C4-2B (cell line): Measurements from ENCODE around the gene POMP.

Experiments used
- ZFX ChIP-seq: fragments of 450-650 bp; IDR thresholded peaks from 2 replicates; pipeline ENCODE4 v1.6.1; 2017
- TF ChIP-seq, protein P1 (sequence below): fragments of 450-650 bp; conservative IDR thresholded peaks from 2 replicates; pipeline ENCODE4 v1.5.1; 2017; ENCODE audit warnings: mild to moderate bottlenecking

DNA sequence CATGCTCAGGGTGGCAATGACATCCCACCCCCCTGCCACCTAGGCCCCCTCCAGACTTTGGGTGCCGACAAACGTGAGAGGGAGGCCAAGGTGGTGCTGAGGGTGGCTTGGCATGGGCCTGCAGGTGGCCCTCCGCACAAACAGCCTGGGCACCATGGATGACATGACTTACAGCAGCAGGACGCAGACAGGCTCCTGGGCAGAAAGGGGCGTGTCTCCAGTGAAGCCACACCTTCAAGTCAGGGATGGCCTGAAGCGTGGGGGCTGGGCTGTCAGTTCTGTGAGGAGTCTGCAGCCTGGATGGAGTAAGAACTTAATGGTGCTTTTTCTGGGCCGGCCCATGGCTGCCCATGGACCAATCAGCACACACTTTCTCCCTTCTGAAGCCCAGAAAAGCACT, 25.3 kb downstream of the POMP start:
- TF ChIP-seq, protein P1, sequence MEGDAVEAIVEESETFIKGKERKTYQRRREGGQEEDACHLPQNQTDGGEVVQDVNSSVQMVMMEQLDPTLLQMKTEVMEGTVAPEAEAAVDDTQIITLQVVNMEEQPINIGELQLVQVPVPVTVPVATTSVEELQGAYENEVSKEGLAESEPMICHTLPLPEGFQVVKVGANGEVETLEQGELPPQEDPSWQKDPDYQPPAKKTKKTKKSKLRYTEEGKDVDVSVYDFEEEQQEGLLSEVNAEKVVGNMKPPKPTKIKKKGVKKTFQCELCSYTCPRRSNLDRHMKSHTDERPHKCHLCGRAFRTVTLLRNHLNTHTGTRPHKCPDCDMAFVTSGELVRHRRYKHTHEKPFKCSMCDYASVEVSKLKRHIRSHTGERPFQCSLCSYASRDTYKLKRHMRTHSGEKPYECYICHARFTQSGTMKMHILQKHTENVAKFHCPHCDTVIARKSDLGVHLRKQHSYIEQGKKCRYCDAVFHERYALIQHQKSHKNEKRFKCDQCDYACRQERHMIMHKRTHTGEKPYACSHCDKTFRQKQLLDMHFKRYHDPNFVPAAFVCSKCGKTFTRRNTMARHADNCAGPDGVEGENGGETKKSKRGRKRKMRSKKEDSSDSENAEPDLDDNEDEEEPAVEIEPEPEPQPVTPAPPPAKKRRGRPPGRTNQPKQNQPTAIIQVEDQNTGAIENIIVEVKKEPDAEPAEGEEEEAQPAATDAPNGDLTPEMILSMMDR = no peak
- no peak for TF ChIP-seq ZFX
